Left renal cortex interstitium (tissue), 4 donors: ENCODE results near the gene CDH20. TPM values are rescaled to one million over a fixed set of nuclear protein-coding genes. Genes with fewer than 3 reads are reported as not detected.
A peak's percentile ranks its signal among the peaks of the same experiment; 100 is the strongest.

Experiments
- DNase-seq, 4 donors: peaks; one replicate each; pipeline ENCODE4 v3.0.0-alpha.2; 2013; ENCODE audit warnings: low read depth in 4 of 4, low spot score in 2 of 4, missing footprints in 1 of 4
- polyA plus RNA-seq, 4 donors: library from polyadenylated mRNA; unstranded; fragments of 120-200 nt; gene quantifications; one replicate each; pipeline ENCODE4 v1.2.1, GENCODE V29; 2013; ENCODE audit not compliant: insufficient read length in 4 of 4

Gene CDH20
- polyA plus RNA-seq, 4 donors, result 3.0 to 4.2 (median 3.9) TPM

GRCh38 chr18:61569176-61569892 lies 236.1 kb downstream of the CDH20 start:
- DNase-seq, result no peak

- no peak for DNase-seq
Measured at GRCh38 chr18:61570070-61570469, 236.8 kb downstream of the CDH20 start.

GRCh38 chr18:61572084-61572655 lies 238.9 kb downstream of the CDH20 start:
- no peak for DNase-seq

- DNase-seq, result no peak
Measured at GRCh38 chr18:61572871-61573270, 239.6 kb downstream of the CDH20 start.

GRCh38 chr18:61574665-61575064 lies 241.4 kb downstream of the CDH20 start:
- DNase-seq, result no peak

DNA sequence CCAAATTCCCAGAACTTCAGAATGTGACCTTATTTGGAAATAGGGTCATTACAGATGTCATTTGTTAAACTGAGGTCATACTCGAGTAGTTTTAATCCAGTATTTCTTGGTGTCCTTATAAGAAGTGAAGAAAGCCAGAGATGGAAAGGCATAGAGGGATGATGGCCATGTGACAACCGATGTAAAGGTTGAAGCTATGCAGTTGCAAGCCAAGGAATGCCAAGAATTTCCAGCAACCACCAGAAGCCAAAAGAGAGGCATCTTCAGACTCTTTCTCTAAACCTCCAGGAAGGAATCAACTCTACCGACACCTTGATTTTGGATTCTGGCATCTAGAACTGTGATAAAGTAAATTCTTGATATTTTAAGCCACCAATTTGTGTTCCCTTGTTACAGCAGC lies 242.2 kb downstream of the CDH20 start:
- no peak for DNase-seq

- DNase-seq, result no peak
Measured at GRCh38 chr18:61578846-61579245, 245.6 kb downstream of the CDH20 start.

- no peak for DNase-seq
Measured at GRCh38 chr18:61579581-61579980, 246.4 kb downstream of the CDH20 start.

DNA sequence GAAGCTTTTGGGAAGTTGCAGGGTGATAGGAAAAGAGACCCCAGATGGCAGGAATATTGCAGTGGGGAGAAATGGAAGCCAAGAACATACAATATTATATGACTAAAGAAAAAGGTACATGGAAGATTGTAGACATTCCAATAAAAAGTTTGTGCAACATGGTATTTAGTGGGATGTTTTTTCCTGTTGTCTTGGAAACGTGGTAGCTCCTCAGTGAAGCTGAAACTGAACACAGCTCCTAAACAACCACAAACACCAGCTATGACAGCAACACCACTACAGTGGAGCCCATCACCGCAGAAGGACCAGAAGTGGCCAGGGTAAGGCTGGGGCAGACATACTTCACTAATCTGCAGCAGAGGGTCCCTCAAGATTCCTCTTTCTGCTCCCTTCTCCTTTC lies 246.8 kb downstream of the CDH20 start:
- DNase-seq, result no peak

GRCh38 chr18:61581578-61582201 lies 248.5 kb downstream of the CDH20 start:
- DNase-seq, result peak in 2 of 4 donors; percentile 65 to 71

GRCh38 chr18:61582202-61582710 lies 249.0 kb downstream of the CDH20 start:
- no peak for DNase-seq

- no peak for DNase-seq
Measured at GRCh38 chr18:61583548-61583947, 250.3 kb downstream of the CDH20 start.

DNA sequence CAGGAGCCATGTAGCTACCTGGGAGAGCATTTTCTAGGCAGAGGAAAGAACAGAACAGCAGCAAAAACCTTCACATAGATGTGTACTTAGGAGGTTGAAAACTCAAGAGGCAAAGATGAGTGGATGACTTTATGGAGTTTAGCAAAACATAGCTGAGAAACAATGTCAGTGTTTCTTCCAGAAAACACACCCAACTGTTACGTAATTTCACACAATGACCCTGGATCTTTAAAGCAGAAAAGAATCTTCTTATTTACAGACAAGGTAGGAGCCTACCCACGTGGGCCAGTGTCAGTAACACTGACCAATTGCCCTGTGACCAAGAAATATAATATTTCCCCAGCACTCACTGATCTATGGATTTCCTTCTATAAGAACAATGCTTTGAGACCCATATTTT lies 254.6 kb downstream of the CDH20 start:
- no peak for DNase-seq

DNA sequence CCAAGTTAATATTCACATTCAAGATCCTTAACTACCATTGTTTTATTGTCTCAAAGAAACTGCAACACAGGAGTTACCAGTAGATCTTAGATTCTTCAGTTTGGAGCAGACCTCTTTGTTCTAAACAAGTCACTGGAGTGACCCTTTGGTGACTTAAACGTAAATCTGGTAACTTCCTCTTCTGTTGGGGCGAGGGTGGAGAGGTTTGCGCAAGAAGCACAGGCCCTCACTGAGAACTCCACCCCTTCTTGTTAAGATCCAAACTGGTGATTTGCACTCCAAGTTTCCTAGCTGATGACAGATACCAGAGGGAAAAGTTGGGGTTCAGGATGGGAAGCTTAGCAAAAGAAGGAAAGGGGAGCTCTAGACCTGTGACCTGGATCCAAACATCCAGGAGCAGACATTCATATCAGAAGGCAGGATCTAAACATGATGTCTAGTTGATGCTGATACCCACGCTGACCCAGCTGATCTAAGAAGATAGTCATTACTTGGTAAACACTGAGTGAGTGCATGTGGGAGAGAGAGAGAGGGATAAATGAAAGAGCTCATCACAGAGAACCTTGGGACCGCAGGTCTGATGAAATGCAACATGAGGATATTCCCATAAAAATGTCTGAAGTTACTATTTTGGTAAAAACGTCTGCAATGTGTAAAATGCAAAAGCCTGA lies 256.0 kb downstream of the CDH20 start:
- DNase-seq, result no peak

DNA sequence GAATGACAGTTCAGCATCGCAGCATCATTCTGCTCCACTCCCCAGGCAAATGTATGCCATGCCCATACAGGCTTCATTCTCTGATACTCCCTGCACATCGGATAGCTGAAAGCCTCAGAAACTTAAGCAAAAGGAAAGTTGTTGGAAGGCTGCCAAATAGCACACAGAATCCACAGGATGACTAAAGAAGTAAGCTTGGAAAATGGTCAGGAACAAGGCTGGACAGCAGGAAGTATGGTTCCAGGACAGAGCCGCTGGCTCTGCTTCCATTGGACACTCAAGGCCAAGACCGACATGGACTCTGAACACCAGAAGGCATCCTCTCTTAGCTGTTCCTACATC lies 256.5 kb downstream of the CDH20 start:
- DNase-seq, result no peak

GRCh38 chr18:61591253-61591652 lies 258.0 kb downstream of the CDH20 start:
- DNase-seq, result no peak

GRCh38 chr18:61595615-61596251 lies 262.5 kb downstream of the CDH20 start:
- DNase-seq, result peak in 2 of 4 donors; percentile 56 to 62

DNA sequence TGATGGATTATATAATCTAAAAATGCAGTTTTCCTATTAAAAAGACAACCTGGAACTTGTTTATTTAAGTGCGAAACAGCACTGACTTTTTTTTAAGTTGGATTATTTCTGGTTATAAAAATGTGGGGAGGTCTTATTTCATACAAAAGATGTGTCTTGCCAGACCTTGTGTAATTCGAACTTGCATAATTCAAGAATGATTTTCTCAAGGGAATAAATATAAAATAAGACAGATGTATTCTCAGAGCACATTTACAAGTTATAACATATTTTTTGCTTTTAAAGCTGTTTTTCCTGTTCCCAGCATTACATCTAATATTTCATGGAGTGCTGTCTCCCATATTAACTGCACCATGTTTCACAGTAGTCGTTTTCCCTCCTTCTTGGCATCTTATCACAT lies 263.1 kb downstream of the CDH20 start:
- peak in 1 of 4 donors; percentile 17 for DNase-seq

DNA sequence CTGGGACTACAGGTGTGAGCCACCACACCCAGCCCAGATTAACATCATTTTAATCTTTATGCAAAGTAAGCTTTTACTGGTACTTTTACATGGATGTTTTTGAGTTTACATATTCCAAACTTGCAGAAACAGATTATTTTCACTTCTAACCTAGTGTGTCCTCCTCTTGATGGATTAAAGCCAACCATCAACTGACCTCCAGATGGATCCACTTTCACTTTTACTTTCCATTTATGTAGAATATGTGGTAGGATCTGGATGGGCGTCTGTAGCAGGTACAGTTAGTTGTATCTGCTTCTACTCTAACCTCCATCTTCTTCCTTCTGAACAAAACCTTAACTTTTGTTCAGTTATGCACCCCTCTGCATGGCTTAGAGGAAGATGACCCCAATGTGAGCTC lies 264.1 kb downstream of the CDH20 start:
- DNase-seq, result no peak

DNA sequence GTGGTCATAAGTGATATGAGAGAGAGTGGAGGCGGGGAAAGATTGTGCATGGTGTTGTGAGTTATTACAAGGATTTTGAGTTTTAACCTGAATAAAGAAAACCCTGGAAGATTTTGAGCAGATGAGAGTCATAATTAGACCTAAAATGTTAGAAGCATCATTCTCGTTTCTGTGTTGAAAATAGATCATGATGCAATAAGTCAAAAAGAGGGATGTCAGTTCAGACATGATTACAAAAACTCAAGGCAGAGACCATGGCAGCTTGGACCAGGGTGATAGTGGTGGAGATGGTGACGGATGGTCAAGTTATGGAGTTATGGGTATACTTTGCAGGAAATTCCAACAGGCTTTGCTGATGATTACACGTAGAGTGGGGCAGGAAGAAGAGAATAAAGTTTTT lies 267.2 kb downstream of the CDH20 start:
- no peak for DNase-seq

DNA sequence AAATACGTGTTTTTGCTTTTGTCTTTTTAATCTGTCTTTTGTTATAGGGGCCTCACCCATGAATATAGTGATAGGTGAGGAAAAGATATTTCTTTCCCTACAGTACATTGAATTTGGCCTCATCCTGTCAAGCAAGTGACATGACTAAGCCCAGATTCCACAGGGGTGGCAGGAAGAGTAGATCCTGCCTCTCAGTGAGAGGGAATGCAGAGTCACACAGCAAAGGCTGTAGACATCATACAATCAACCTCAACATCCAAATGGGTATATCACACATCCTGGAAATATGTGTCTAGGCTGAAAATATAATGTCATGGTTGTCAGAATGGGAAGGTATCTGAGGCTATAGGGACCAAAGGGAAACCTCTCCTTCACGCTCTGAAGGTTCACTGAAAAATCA lies 269.6 kb downstream of the CDH20 start:
- DNase-seq, result no peak
